ENCODE measurements around the gene RPLP1. TPM values are rescaled to one million over a fixed set of nuclear protein-coding genes. Genes with fewer than 3 reads are reported as not detected.

The RPLP1 gene
- polyA plus RNA-seq, 2 donors = 1,182 to 1,782 TPM

DNA sequence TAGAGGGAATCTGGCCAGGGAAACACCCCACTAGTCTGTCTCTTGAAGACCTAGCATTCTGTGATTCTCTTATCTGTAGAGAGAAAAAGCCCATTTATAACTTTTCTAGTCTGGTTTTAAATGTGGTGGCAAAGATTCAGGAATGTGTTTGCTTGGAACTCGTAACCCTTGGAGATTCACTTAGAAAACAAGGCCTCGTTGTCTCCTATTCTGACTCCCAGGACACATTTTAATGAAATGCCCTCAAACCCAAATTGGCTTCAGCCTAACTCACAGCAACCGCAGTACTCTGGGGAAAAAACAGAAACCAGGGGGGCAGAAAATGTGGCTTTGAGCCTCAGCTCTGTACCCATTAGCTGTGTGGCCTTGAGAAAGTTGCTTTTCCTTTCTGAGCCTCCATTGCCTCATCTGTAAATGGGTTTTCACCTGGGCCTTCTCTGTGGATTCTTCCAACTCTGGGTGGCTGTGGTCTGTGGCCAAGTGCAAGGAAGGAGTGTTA is 36.5 kb downstream of the RPLP1 start:
- 66% methylated on average over 3 of the region's 3 CpGs for WGBS, 2 donors
- Histone ChIP-seq H3K9me3 (ENCODE audit: control insufficient read depth in 2 of 2, insufficient read depth in 1 of 2, low read depth in 1 of 2, low read length in 1 of 2) (peaks cover 0 to 2% of the 10 kb centered on the region in 2 donors), H3K27ac (ENCODE audit: low read depth in 2 of 2, low read length in 1 of 2) (no peak overlapping the region), H3K4me3 (ENCODE audit: low read depth in 1 of 2, low read length in 2 of 2) (no peak overlapping the region), H3K4me1 (ENCODE audit: control insufficient read depth in 2 of 2, insufficient read depth in 2 of 2, low read length in 1 of 2) (peaks cover 4 to 5% of the 10 kb centered on the region in 2 donors), H3K36me3 (ENCODE audit: control insufficient read depth in 2 of 2, insufficient read depth in 2 of 2, low read length in 1 of 2) (no peaks in the 10 kb centered on the region), H3K27me3 (ENCODE audit: control insufficient read depth in 1 of 2, insufficient read depth in 2 of 2, low read length in 2 of 2) (peaks cover 0 to 7% of the 10 kb centered on the region in 2 donors)

DNA sequence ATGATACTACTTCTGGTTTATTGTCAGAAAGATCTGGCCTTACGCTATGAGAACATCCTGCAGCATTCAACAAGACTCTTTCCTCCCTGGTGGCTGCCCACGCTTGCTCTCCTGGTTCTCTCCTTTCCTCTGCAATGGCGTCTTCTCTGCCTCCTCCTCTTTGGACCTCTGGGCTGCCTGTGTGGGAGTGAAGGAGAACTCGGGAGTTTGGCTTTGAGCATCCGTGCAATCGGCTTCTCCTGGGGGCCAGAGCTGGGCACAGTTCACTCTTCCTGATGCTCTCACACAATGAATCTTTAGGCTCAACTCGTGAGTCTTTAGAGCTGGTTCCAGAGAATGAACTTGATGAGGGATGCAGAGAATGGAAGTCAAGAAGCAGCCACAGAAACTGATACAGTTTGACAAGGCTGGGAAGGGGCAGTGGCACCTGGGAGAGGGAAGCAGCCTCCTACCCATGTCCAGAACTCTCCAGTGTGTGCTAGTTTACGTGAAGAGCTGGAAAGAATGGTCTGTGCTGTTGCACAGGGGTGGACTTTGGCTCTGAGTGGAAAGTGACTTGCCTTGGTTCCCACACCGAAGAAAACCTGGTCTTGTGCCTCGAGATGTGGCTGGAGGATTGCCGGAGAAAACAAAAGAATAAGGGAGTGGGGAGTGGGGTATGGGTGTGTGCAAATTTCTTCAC is 37.9 kb downstream of the RPLP1 start:
- Histone ChIP-seq H3K4me1 (ENCODE audit: control insufficient read depth in 2 of 2, insufficient read depth in 2 of 2, low read length in 1 of 2) (peaks cover 0 to 2% of the 10 kb centered on the region in 2 donors), H3K9me3 (ENCODE audit: control insufficient read depth in 2 of 2, insufficient read depth in 1 of 2, low read depth in 1 of 2, low read length in 1 of 2) (peaks cover 0 to 2% of the 10 kb centered on the region in 2 donors), H3K27me3 (ENCODE audit: control insufficient read depth in 1 of 2, insufficient read depth in 2 of 2, low read length in 2 of 2) (peaks cover 0 to 7% of the 10 kb centered on the region in 2 donors), H3K4me3 (ENCODE audit: low read depth in 1 of 2, low read length in 2 of 2) (no peak overlapping the region), H3K27ac (ENCODE audit: low read depth in 2 of 2, low read length in 1 of 2) (peak overlapping the region in 1 of 2 donors; percentile 8), H3K36me3 (ENCODE audit: control insufficient read depth in 2 of 2, insufficient read depth in 2 of 2, low read length in 1 of 2) (no peaks in the 10 kb centered on the region)
- WGBS, 2 donors = 48 to 53% methylated on average over 11 of the region's 11 CpGs

DNA sequence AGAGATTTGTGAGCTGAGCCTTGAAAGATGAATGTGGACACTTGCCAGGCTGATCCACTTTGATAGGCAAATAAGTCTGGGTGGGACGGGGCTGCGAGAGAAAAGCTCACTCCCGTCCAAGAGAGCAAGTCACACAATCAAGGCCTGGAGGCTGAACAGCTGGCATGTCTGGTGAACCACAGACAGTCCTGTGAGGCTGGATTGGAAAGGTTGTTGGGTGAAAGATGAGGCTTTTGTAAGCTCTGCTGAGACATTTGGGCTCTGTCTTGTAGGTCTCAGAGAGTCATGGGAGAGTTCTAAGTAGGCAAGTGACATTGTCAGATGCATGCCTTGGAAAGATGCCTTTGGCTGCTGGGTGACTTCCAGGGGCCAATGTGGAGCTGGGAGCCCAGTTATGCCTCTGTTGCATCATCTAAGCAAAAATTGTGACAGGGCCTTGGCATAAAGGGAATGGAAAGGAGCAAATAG is 38.5 kb downstream of the RPLP1 start:
- no peak overlapping the region for H3K27ac ChIP-seq (ENCODE audit: low read depth in 2 of 2, low read length in 1 of 2)
- H3K4me3 ChIP-seq (ENCODE audit: low read depth in 1 of 2, low read length in 2 of 2) = no peak overlapping the region

DNA sequence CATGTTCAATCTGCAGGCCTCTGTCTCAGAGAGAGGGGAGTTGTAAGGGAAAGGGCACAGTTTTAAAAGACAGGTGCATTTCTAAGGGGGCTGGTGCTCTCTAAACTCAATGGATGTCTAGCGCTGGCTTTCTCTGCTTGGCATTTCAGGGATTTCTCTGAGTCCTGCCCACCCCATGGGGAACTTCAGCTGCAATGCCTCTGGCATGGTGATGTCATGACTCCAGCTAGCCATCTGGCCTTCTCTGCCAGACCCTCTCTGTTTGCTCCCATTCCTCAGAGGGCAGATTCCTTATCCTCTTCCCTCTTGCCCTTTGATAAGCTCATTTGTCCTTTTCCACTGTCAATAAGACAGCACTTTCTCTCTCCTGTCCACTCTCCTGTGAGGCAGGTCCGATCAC is 40.8 kb downstream of the RPLP1 start:
- no peaks in the 10 kb centered on the region for H3K27me3 ChIP-seq (ENCODE audit: control insufficient read depth in 1 of 2, insufficient read depth in 2 of 2, low read length in 2 of 2)
- WGBS, 2 donors = 92 to 95% methylated on average over 2 of the region's 2 CpGs

More for the DNA sequence above, 38.5 kb downstream of the RPLP1 start:
- H3K36me3 ChIP-seq (ENCODE audit: control insufficient read depth in 2 of 2, insufficient read depth in 2 of 2, low read length in 1 of 2) = no peaks in the 10 kb centered on the region
- 32 to 35% methylated on average over 3 of the region's 3 CpGs for WGBS, 2 donors
- peaks cover 0 to 7% of the 10 kb centered on the region in 2 donors for H3K27me3 ChIP-seq (ENCODE audit: control insufficient read depth in 1 of 2, insufficient read depth in 2 of 2, low read length in 2 of 2)
- peaks cover 0 to 2% of the 10 kb centered on the region in 2 donors for H3K4me1 ChIP-seq (ENCODE audit: control insufficient read depth in 2 of 2, insufficient read depth in 2 of 2, low read length in 1 of 2)
- H3K9me3 ChIP-seq (ENCODE audit: control insufficient read depth in 2 of 2, insufficient read depth in 1 of 2, low read depth in 1 of 2, low read length in 1 of 2) = no peaks in the 10 kb centered on the region

DNA sequence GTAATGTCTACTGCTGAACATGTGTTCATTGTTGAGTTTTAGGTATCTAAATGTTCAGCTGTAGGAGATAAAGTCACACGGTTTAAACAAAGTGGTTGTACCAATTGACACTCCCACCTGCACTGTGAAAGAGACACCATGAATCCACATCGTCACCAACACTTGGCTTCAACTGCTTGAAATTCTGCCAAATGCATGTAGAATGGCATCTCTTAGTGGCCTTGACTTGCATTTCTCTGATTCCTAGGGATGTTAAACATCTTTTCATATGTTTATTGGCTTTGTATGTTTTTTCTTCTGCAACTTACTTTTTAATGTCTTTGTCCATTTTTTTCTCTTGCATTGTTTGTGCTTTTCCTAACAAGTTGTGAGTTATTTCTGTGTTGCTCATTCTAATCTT is 43.4 kb downstream of the RPLP1 start:
- no peaks in the 10 kb centered on the region for H3K27me3 ChIP-seq (ENCODE audit: control insufficient read depth in 1 of 2, insufficient read depth in 2 of 2, low read length in 2 of 2)
- 47 to 50% methylated on average over 2 of the region's 2 CpGs for WGBS, 2 donors
- no peaks in the 10 kb centered on the region for H3K9me3 ChIP-seq (ENCODE audit: control insufficient read depth in 2 of 2, insufficient read depth in 1 of 2, low read depth in 1 of 2, low read length in 1 of 2)
- H3K27ac ChIP-seq (ENCODE audit: low read depth in 2 of 2, low read length in 1 of 2) = no peak overlapping the region
- H3K4me1 ChIP-seq (ENCODE audit: control insufficient read depth in 2 of 2, insufficient read depth in 2 of 2, low read length in 1 of 2) = peaks cover 0 to 6% of the 10 kb centered on the region in 2 donors
- H3K4me3 ChIP-seq (ENCODE audit: low read depth in 1 of 2, low read length in 2 of 2) = no peak overlapping the region
- no peaks in the 10 kb centered on the region for H3K36me3 ChIP-seq (ENCODE audit: control insufficient read depth in 2 of 2, insufficient read depth in 2 of 2, low read length in 1 of 2)

More for the DNA sequence above, 40.8 kb downstream of the RPLP1 start:
- Histone ChIP-seq H3K36me3 (ENCODE audit: control insufficient read depth in 2 of 2, insufficient read depth in 2 of 2, low read length in 1 of 2) (no peaks in the 10 kb centered on the region), H3K27ac (ENCODE audit: low read depth in 2 of 2, low read length in 1 of 2) (no peak overlapping the region), H3K4me3 (ENCODE audit: low read depth in 1 of 2, low read length in 2 of 2) (no peak overlapping the region), H3K4me1 (ENCODE audit: control insufficient read depth in 2 of 2, insufficient read depth in 2 of 2, low read length in 1 of 2) (peaks cover 0 to 2% of the 10 kb centered on the region in 2 donors), H3K9me3 (ENCODE audit: control insufficient read depth in 2 of 2, insufficient read depth in 1 of 2, low read depth in 1 of 2, low read length in 1 of 2) (no peaks in the 10 kb centered on the region)

DNA sequence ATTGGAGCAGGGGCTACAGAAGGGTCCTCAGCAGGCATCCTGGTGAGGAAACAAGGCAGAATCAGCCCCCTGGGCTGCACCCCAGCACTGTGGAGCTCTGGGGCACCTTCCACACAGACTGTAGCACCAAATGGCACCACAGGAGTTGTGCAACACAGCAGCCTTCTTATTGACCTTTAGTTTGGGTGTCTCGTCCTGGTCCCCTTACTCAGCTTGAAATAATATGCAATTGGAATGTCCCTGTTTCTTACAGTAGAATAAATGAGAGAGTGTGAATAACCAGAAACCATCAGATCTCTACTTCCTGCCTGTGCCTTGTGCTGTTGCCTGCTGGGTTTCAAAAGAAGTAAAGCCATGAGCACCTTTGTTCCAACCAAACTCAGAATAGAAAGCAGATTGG is 44.5 kb downstream of the RPLP1 start:
- Histone ChIP-seq H3K27me3 (ENCODE audit: control insufficient read depth in 1 of 2, insufficient read depth in 2 of 2, low read length in 2 of 2) (no peaks in the 10 kb centered on the region), H3K27ac (ENCODE audit: low read depth in 2 of 2, low read length in 1 of 2) (no peak overlapping the region), H3K36me3 (ENCODE audit: control insufficient read depth in 2 of 2, insufficient read depth in 2 of 2, low read length in 1 of 2) (no peaks in the 10 kb centered on the region), H3K4me1 (ENCODE audit: control insufficient read depth in 2 of 2, insufficient read depth in 2 of 2, low read length in 1 of 2) (peaks cover 0 to 4% of the 10 kb centered on the region in 2 donors), H3K4me3 (ENCODE audit: low read depth in 1 of 2, low read length in 2 of 2) (no peak overlapping the region), H3K9me3 (ENCODE audit: control insufficient read depth in 2 of 2, insufficient read depth in 1 of 2, low read depth in 1 of 2, low read length in 1 of 2) (no peaks in the 10 kb centered on the region)
- WGBS, 2 donors = 84 to 96% methylated on average over 1 of the region's 1 CpG

DNA sequence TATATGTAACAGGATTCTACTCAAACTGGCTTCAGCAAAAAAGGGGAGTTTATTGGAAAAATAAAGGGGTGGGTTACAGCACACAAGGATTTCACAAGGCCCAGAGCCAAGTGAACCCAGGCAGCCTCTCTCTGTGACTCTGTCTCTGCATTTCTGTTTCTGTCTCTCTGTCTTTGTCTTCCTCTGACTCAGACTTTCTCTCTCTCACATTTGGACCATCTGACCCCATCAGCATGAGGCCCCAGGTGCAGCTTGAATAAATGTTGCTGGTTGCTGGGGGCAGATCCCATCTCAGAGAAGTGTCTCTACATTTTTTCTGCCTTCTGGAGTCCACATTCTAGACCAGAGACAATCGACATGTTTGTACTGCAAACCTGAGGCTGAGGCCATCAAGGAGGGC is 45.0 kb downstream of the RPLP1 start:
- H3K4me1 ChIP-seq (ENCODE audit: control insufficient read depth in 2 of 2, insufficient read depth in 2 of 2, low read length in 1 of 2) = peaks cover 0 to 4% of the 10 kb centered on the region in 2 donors
- WGBS, 2 donors = 76 to 82% methylated on average over 1 of the region's 1 CpG
- no peak overlapping the region for H3K27ac ChIP-seq (ENCODE audit: low read depth in 2 of 2, low read length in 1 of 2)
- H3K9me3 ChIP-seq (ENCODE audit: control insufficient read depth in 2 of 2, insufficient read depth in 1 of 2, low read depth in 1 of 2, low read length in 1 of 2) = no peaks in the 10 kb centered on the region
- no peaks in the 10 kb centered on the region for H3K36me3 ChIP-seq (ENCODE audit: control insufficient read depth in 2 of 2, insufficient read depth in 2 of 2, low read length in 1 of 2)
- no peak overlapping the region for H3K4me3 ChIP-seq (ENCODE audit: low read depth in 1 of 2, low read length in 2 of 2)
- no peaks in the 10 kb centered on the region for H3K27me3 ChIP-seq (ENCODE audit: control insufficient read depth in 1 of 2, insufficient read depth in 2 of 2, low read length in 2 of 2)

DNA sequence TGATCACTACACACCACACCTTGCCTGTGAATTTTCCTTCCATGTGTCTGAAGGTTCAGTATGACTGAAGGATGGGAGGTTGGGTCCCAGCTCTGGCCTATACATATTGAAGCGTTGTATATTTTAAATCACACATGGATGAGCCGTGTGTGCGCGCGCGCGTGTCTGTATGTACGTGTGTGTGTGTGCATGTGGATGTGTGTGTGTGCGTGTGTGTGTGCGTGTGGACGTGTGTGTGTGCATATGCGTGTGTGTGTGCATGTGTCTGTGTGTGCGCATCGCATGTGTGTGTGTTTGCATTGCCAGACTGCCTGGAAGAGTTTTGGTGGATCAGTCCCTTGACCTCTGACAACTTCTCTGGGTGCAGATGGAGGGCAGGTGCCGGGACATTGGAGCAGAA is 45.7 kb downstream of the RPLP1 start:
- Histone ChIP-seq H3K4me1 (ENCODE audit: control insufficient read depth in 2 of 2, insufficient read depth in 2 of 2, low read length in 1 of 2) (peaks cover 0 to 4% of the 10 kb centered on the region in 2 donors), H3K9me3 (ENCODE audit: control insufficient read depth in 2 of 2, insufficient read depth in 1 of 2, low read depth in 1 of 2, low read length in 1 of 2) (no peaks in the 10 kb centered on the region), H3K27me3 (ENCODE audit: control insufficient read depth in 1 of 2, insufficient read depth in 2 of 2, low read length in 2 of 2) (no peaks in the 10 kb centered on the region), H3K4me3 (ENCODE audit: low read depth in 1 of 2, low read length in 2 of 2) (no peak overlapping the region), H3K36me3 (ENCODE audit: control insufficient read depth in 2 of 2, insufficient read depth in 2 of 2, low read length in 1 of 2) (no peaks in the 10 kb centered on the region), H3K27ac (ENCODE audit: low read depth in 2 of 2, low read length in 1 of 2) (no peak overlapping the region)
- WGBS, 2 donors = 90 to 91% methylated on average over 15 of the region's 15 CpGs

DNA sequence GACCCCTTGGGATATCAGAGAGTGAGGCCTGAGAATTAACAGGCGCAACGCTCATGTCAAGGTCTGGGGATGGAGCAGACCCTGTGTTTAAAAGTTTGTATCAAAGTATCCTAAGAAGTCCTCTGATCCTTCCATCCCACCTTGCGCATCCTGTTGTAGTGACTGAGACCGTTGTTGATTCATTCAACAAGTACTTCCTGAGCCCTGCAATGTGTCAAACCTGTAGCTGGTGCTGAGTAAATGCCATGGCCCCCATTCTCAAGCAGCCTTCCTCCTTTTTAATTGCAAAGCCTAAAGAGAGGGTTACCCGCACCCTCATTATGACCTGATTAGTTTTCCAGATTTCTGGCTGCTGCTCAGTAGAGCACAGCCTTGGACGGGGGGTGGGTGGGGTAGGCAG is 46.4 kb downstream of the RPLP1 start:
- H3K9me3 ChIP-seq (ENCODE audit: control insufficient read depth in 2 of 2, insufficient read depth in 1 of 2, low read depth in 1 of 2, low read length in 1 of 2) = no peaks in the 10 kb centered on the region
- H3K4me1 ChIP-seq (ENCODE audit: control insufficient read depth in 2 of 2, insufficient read depth in 2 of 2, low read length in 1 of 2) = peaks cover 0 to 4% of the 10 kb centered on the region in 2 donors
- no peak overlapping the region for H3K27ac ChIP-seq (ENCODE audit: low read depth in 2 of 2, low read length in 1 of 2)
- no peaks in the 10 kb centered on the region for H3K27me3 ChIP-seq (ENCODE audit: control insufficient read depth in 1 of 2, insufficient read depth in 2 of 2, low read length in 2 of 2)
- no peaks in the 10 kb centered on the region for H3K36me3 ChIP-seq (ENCODE audit: control insufficient read depth in 2 of 2, insufficient read depth in 2 of 2, low read length in 1 of 2)
- 87 to 92% methylated on average over 6 of the region's 6 CpGs for whole genome bisulfite sequencing, 2 donors
- H3K4me3 ChIP-seq (ENCODE audit: low read depth in 1 of 2, low read length in 2 of 2) = no peak overlapping the region
